ENCODE measurements around the gene CDC42.

CDC42 gene

DNA sequence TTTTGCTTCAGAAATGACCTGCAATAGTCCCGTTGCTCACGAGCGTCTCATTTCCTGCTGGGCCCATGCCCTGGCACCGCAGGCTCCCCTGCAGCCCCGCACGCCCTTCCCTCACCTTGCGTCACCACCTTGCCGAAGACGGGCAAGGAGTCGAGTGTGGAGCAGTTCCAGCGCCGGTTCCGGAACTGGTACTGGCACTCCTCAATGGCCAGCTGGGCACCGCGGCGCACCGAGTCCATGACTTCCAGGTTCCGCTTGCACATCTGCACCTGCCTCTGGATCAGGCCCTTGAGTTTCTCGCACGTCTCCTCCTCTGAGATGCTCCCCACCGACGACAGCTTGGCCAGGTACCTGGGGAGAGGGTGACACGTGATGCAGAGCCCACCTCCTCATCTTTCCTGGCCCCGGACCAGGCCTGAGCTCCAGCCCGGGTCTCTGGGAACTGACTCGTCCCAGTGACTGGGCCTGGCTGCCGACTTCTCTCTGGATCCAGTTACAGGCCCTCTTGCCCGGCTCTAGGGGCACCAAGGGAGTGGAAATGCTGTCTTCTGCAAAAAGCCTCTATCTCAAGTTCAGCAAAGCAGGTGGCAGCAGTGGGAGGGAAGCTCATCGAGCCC, 77.1 kb downstream of the CDC42 start:
- no peak for DNase-seq (ENCODE audit: low read depth)
- TF ChIP-seq, protein P1, sequence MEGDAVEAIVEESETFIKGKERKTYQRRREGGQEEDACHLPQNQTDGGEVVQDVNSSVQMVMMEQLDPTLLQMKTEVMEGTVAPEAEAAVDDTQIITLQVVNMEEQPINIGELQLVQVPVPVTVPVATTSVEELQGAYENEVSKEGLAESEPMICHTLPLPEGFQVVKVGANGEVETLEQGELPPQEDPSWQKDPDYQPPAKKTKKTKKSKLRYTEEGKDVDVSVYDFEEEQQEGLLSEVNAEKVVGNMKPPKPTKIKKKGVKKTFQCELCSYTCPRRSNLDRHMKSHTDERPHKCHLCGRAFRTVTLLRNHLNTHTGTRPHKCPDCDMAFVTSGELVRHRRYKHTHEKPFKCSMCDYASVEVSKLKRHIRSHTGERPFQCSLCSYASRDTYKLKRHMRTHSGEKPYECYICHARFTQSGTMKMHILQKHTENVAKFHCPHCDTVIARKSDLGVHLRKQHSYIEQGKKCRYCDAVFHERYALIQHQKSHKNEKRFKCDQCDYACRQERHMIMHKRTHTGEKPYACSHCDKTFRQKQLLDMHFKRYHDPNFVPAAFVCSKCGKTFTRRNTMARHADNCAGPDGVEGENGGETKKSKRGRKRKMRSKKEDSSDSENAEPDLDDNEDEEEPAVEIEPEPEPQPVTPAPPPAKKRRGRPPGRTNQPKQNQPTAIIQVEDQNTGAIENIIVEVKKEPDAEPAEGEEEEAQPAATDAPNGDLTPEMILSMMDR (conservative IDR thresholded peaks at IDR 0.05; ENCODE audit: low read depth, low read length), result no peak
- H3K4me3 ChIP-seq (ENCODE audit: low read length), result no peak overlapping the region

DNA sequence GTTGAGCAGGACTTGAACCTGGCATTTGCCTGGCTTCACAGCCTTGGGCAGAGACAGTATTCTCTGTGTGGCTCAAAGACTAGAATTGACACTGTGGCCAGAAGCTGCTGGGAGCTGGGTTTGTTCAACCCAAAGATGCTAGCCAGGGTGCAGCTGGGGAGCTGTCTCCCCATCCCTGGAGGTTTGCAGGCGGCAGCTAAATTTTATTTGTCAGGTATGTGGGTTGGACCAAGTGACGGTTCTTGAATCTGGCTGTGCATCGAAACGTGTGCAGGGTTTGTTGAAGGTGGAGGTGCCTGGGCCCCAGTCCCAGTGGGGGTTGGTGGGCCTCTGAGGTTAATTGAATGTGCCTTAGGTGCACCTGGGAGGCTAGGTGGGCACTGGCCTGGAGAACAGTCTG, 78.6 kb downstream of the CDC42 start:
- DNase-seq (ENCODE audit: low read depth), result no peak
- H3K4me3 ChIP-seq (ENCODE audit: low read length), result no peak overlapping the region
- TF ChIP-seq, protein P1 (conservative IDR thresholded peaks at IDR 0.05; ENCODE audit: low read depth, low read length), result no peak

DNA sequence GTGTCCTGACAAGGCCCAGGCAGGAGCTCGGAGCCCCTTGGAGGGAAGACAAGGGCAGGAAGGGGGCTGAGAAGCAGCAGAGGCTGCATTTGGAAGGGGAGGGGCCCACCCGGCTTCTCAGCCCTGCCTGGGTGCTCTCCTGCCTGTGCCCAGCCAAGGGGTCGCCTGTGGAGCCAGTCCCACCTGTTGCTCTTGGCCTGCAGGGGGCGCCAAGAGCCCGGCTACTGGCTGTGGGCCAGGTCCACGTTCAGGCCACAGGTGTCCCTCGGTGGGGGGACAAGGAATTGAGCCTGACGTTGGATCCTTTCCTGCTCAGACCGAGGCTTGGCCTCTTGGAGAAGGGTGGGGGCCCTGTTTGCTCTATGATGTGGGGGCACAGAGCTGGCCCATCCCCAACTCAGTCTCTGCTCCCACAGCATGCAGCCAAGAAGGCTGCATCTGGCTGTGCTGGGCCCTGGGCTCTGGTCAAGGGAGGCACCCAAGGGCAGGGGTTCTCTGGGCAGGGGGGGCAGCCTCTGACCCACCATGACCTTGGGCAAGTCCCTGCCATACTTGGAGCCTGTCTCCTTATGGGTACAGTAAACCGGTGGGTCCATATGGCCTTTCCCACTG, 79.5 kb downstream of the CDC42 start:
- H3K4me3 ChIP-seq (ENCODE audit: low read length), result no peak overlapping the region
- no peak for DNase-seq (ENCODE audit: low read depth)
- TF ChIP-seq, protein P1 (conservative IDR thresholded peaks at IDR 0.05; ENCODE audit: low read depth, low read length), result peak; percentile 84

DNA sequence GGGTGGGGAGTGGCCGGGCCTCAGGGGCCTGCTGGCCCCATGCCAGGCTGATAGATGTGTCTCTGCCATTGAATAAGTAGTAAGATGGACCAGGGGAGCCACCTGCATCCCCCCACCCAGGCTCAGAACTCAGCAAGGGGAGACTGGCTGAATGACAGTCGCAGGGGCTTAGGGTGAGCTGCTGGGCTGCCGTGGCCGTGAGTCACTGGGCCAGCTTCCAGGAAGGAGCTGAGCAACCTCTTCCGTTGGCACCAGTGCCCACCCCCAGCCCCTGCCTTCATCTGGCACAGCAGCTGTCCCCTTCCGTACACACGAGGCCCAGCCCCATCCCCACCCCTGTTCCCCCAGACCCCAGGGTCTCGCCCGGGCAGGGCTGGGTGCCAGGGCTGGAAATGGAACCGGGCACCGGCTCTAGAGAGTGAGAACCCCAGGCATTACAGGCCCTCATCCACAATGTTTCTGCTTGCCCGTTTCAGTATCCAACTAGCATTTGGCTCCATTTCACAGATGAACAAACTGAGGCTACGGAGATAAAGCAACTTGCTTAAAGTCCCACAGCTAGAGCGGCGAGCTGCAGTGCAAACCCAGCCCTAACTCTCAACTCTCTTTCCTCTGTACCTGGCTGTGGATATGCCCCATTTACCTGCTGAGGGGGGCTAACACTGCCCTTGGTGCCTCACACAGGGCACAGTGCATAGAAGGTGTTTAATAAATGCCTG, 80.2 kb downstream of the CDC42 start:
- H3K4me3 ChIP-seq (ENCODE audit: low read length), result no peak overlapping the region
- peak; percentile 67 for DNase-seq (ENCODE audit: low read depth)
- TF ChIP-seq, protein P1 (conservative IDR thresholded peaks at IDR 0.05; ENCODE audit: low read depth, low read length), result no peak

DNA sequence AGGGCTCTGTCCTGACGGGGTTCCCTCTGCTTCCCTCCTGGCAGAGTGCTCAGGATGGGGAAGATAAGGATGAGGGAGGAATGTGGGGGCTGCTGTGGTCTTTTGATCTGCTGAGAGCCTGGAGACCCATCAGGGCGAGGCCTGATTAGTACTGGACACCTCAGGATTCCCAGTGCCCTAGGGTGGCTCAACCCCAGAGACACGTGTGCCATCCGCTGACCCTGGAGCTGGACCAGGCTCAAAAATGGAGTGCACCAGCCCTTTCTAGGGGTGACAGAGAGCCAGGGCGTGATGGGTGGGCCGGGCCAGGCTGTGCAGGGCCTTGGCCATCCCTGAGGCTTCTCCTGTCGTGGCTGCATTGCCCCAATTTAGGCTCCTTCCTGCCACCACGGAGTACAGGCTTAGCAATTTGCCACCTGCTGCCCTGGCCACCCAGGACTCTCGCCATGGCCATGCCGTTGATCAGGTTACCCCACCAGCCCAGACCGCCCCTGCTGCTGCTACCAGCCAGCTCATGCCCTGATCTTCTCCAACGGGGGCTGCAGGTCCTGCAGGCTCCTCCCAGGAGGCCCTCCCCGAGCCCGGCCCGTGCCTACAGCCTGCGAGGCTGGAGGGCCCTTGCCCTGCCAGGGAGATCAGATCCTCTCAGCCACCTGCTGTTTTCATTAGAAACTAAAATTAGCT, 80.9 kb downstream of the CDC42 start:
- no peak for DNase-seq (ENCODE audit: low read depth)
- H3K4me3 ChIP-seq (ENCODE audit: low read length), result no peak overlapping the region
- TF ChIP-seq, protein P1 (conservative IDR thresholded peaks at IDR 0.05; ENCODE audit: low read depth, low read length), result no peak

DNA sequence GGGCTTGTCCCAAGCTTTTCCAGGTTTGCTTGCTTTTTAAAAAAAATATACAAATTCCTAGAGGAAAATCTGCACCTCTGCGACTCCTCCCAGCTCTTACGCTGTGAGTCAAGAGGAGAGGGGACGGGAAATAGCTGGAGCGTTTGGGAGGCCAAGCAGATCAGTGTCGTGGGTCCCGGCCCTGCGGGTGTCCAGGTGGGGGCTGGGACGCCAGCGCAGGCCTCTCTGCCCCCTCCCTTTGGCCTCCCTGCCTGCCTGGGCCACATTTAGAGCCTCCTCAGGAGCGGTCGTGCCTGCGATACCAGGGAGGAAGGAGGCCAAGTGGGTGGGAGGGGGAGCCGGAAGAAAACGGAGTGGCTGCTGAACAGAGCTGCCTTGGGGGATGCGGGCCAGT, 81.4 kb downstream of the CDC42 start:
- no peak overlapping the region for H3K4me3 ChIP-seq (ENCODE audit: low read length)
- DNase-seq (ENCODE audit: low read depth), result no peak
- TF ChIP-seq, protein P1 (conservative IDR thresholded peaks at IDR 0.05; ENCODE audit: low read depth, low read length), result no peak

Data from retinal pigment epithelial cell (primary cell).